ENCODE data around the gene ULBP2.
"Not testable (repeated sequence)": the region's sequence is repeated elsewhere in the genome, so short reads cannot be mapped to it uniquely, and the experiment has no call there.

ULBP2 gene

GRCh38 chr6:149929422-149929821 is 12.4 kb upstream of the ULBP2 start:
- peak; percentile 12 for DNase-seq

GRCh38 chr6:149931501-149931900 is 10.3 kb upstream of the ULBP2 start:
- DNase-seq, result no peak

- no peak for DNase-seq
These were observed 8.8 kb upstream of the ULBP2 start for GRCh38 chr6:149933036-149933435.

- DNase-seq, result no peak
These were observed 8.4 kb upstream of the ULBP2 start for GRCh38 chr6:149933461-149933860.

DNA sequence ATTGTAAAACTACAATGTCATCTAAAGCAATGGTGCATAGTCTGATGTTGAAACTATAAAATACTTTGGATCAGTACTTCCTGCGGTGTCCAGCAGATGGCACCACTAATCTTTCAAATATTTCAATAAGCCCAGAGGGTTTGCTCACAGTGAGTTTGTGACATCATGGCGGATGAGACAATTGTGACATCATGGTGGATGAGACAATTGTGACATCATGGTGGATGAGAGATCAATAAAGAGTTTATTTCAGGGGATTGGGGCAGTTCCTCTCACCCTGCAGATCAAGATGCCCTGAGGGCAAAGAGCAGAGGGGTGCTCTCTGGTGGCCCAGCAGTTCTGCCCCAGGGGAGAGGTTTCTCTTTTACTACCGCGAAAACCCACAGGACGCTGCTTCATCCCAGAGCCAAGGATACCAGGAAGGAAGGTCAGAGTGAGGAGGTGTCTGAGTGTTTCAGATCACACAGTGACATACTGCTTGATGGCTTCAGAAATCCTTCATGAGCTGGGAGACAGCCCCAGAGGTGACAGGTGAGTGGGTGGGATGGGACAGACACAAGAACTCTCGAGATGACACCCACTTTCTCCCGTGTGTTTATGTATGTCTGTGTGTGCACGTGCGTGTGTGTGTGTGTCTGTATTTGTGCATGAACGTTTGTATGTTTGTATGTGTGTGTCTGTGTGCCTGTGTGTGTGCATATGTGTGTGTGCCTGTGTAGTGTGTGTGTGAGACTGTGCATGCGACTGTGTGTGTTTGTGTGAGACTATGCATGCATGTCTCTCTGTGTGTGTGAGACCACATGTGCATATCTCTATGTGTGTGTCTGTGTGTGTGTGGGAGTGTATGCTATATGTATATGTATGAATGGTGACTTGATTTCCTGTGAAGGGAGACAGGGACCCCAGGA is 7.3 kb upstream of the ULBP2 start:
- peak; percentile 63 for DNase-seq

DNA sequence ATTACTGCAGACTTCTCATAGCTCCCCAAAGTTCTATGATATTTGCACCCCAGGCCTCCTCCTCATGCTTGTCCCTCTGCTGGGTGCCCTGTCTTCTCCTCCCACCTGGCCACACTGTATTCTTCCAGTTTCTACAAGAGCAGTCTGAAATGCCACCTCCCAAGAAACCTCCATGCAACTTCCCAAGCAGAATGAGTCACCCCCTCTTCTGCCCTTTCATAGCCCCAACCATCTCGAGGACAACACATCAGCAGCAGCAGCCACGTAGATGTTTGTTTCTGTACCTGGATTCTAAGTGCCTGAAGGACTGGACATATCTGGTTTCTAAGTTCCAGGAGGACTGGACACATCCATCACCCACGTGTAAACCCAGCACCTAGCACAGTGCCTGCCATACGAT is 6.6 kb upstream of the ULBP2 start:
- DNase-seq, result peak; percentile 6

- DNase-seq, result peak; percentile 10
These were observed 6.1 kb upstream of the ULBP2 start for GRCh38 chr6:149935668-149936067.

DNA sequence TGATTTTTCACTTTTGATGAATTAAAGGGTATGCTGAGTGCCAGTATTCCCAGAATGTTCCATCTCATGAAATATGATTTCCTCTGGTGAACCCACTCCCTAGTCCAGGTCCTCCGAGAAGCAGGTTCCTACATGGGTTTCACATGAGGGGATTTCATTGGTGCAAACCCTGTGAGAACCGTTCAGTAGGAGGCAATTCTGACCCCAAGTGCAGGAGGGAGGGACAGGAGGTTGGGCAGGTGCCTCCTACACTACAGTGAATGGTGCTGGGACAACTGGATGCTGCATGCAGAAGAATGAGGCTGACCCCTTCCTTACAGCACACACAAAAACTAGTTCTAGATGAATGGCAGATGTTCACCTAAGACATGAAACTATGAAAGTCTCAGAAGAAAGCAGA is 5.1 kb upstream of the ULBP2 start:
- DNase-seq, result no peak

DNA sequence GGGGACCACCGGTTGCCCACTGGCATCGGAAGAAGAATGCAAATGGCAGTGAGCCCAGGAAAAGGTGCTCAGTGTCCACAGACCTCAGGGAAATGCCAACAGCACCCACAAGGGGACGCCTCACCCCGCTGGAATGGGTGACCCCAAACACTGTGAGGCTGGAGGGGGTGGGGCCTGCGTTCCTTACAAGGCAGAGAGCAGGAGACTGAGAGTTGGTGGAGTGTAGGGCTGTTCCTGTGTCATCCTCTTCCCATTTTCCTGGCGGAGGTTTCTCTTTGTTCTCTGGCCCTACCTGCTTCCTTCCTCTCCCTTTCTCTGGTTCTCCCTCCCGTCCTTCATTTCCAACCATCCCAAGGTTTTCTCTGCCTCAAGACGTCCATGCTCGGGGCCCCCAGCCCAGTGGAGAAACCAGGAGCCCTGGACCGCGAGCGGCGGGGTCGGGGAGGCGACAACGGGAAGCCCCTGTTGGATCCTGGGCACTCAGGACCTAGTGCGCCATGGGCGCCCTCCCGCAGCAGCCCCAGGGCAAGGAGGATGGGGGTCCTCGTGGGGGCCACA is 3.7 kb upstream of the ULBP2 start:
- DNase-seq, result not testable (repeated sequence)

- peak; percentile 71 for DNase-seq
These were observed 3.1 kb upstream of the ULBP2 start for GRCh38 chr6:149938571-149939355.

DNA sequence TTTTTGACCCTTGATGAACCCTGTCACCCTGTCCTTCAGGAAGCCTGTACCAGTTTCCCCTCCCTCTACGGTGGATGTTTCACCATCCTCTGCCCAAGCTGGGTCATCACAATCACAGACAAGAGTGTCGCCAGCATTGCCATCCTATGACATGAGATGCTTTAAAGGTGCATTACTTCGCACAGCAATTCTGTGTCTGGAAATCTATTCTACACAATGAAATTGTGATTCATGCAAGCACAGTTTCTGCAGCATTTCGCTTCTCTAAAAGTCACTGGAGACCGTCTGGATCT is 2.5 kb upstream of the ULBP2 start:
- no peak for DNase-seq

GRCh38 chr6:149939909-149940671 is 1.7 kb upstream of the ULBP2 start:
- DNase-seq, result no peak

DNA sequence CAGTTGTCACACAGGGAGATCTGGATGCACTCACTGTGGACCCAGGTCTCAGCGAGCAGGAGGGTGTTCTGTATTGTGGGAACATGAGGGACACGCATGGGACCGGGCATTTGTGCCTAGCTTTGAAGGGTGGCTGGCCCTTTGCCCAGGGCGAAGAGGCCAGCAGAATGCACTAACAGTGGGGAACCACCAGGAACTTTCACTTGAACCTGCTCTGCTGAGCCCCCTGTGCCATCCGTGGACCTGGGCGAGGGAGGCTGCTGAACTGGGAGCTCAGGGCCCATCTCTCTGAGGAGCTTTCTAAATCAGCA is 1.2 kb upstream of the ULBP2 start:
- DNase-seq, result no peak

DNA sequence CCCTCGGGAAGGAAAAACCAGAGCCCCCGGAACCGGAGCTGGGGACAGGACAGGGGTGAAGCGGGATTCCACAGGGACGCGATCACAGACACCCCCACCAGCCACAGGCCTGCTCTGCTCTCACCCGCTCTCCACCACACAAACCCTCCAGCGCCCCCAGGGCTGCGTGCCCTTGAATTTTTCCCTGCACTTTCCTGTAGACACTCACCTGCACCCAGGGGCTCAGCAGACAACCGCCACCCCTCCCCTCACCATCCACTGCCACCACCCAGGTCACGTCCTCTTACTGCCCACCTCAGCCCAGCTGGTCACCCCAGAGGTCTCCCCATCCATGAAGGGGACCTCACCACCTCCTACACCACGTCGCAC is 631 bp downstream of the ULBP2 start:
- DNase-seq, result no peak

DNA sequence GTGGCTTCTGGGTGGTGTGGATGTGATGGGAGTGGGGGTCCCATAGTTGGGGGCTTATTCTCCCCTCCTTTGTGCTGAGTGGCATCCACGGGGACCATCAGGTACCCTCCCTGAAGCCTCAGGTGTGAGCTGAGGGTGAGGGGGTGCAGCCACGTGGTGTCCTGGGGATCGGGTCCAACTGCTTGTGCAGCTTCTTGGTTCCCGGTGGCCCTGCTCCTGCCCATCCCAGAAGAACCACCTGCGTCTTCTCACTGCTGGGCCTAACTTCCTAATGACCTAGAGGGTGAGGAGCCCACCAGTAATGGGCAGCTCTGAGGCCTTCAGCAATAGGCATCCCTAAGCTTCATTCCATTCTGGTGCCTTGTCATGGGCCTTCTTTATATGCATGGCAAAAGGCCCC is 1.5 kb downstream of the ULBP2 start:
- DNase-seq, result not testable (repeated sequence)

DNA sequence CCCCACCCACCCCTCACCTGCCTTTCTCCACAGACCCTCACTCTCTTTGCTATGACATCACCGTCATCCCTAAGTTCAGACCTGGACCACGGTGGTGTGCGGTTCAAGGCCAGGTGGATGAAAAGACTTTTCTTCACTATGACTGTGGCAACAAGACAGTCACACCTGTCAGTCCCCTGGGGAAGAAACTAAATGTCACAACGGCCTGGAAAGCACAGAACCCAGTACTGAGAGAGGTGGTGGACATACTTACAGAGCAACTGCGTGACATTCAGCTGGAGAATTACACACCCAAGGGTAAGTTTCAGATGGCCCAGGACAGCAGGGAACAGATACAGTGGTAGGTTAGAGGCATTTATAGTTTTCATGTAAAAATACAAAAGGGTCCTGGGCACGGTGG is 3.5 kb downstream of the ULBP2 start:
- not testable (repeated sequence) for DNase-seq

DNA sequence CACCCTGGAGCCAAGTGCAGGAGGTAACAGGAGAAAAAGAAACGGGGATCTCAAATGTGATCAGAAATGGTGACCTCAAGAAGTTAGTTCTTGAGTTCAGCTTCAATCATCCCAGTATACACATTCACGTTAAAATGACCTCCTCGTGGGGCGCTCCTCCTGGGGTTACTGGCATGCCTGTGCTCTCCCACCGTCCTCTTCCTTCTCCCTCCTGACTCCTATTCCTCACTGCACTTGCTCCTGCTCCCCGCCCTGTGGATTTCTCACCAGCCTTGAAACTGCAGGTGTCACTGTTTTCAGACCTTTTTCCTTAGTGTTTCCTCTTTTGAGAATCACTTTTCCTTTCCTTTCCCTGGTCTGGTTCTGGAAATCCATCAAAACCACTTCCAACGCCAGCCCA is 4.8 kb downstream of the ULBP2 start:
- DNase-seq, result not testable (repeated sequence)

GRCh38 chr6:149947533-149947932 is 5.7 kb downstream of the ULBP2 start:
- DNase-seq, result not testable (repeated sequence)

- no peak for DNase-seq
These were observed 6.2 kb downstream of the ULBP2 start for GRCh38 chr6:149948011-149948410.

GRCh38 chr6:149948616-149949015 is 6.8 kb downstream of the ULBP2 start:
- DNase-seq, result no peak

- no peak for DNase-seq
These were observed 8.6 kb downstream of the ULBP2 start for GRCh38 chr6:149950423-149950822.

DNA sequence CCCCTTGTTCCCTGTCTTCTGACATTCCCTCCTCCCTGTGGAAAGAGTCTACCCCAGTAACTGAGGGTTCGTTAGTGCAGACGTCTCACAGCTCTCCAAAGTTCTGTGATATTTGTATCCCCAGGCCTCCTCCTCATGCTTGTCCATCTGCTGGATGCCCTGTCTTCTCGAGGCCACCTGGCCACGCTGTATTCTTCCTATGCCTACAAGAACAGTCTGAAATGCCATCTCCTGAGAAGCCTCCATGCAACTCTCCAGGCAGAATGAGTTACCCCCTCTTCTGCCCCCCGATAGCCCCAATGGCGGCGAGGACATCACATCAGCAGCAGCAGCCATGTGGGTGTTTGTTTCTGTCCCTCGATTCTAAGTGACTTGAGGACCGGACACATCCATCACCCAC is 9.3 kb downstream of the ULBP2 start:
- DNase-seq, result no peak

DNA sequence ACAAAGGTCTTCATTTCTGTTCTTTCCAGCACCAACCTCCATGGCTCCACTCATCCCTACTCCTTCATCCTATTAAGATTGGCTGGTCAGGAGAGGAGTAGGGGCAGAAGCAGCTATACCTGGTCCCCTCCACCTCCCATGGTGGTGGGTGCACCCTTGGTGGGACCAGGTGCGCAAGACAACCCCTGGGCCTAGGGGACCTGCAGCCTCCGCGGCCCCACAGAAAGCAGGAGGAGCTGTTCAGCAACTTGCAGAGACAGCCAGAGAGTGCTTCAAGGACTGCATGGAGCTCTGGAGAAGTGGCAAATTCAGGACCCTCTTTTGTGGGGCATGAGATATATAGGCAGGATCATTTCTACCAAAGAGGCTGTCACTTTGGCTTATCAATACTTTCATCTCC is 9.8 kb downstream of the ULBP2 start:
- no peak for DNase-seq

Measured in CD4-positive, alpha-beta T cell treated with Interleukin-15 for 1 hour (primary cell).